MCF 10A (cell line): ENCODE data around the gene KRTAP10-8. TPM values are rescaled to one million over a fixed set of nuclear protein-coding genes. Genes with fewer than 3 reads are reported as not detected.

Experiments used
- BruUV-seq: library from RNA; stranded (reverse); fragments of 400-500 nt; replicated peaks from 2 replicates; lab custom pipeline; 2021; lab: Mats Ljungman, UMichigan
- CTCF ChIA-PET: fragments of 300-600 bp; sonication (Branson Sonifier 250); formaldehyde crosslinking; extraction: SDS; loops from one replicate; lab custom pipeline; 2021; ENCODE audit warnings: antibody characterized with exemption, inconsistent platforms; lab: Yijun Ruan, JAX
- POLR2A ChIA-PET: fragments of 300-600, 350-650 bp; sonication (Branson Sonifier 250); formaldehyde crosslinking; extraction: SDS; loops from one replicate; lab custom pipeline; 2020; ENCODE audit warnings: antibody characterized with exemption, inconsistent platforms; lab: Yijun Ruan, JAX
- DNase-seq: peaks from one replicate; pipeline ENCODE4 v3.0.0-alpha.2; 2018; ENCODE audit not compliant: unreplicated experiment
- H3K27ac Mint-ChIP-seq: one replicate; pipeline ENCODE4 v1.8.0; 2022; ENCODE audit warnings: mild to moderate bottlenecking, low read depth, mixed read lengths; ENCODE audit not compliant: unreplicated experiment
- H3K27me3 Mint-ChIP-seq: one replicate; pipeline ENCODE4 v1.8.0; 2022; ENCODE audit warnings: mixed read lengths; ENCODE audit not compliant: insufficient read depth, unreplicated experiment
- H3K36me3 Mint-ChIP-seq: one replicate; pipeline ENCODE4 v1.8.0; 2022; ENCODE audit warnings: mild to moderate bottlenecking, moderate library complexity, mixed read lengths; ENCODE audit not compliant: insufficient read depth, unreplicated experiment
- H3K4me1 Mint-ChIP-seq: one replicate; pipeline ENCODE4 v1.8.0; 2022; ENCODE audit warnings: mixed read lengths; ENCODE audit not compliant: insufficient read depth, unreplicated experiment
- H3K4me3 Mint-ChIP-seq: one replicate; pipeline ENCODE4 v1.8.0; 2022; ENCODE audit warnings: mild to moderate bottlenecking, moderate library complexity, mixed read lengths; ENCODE audit not compliant: unreplicated experiment
- H3K9me3 Mint-ChIP-seq: one replicate; pipeline ENCODE4 v1.8.0; 2022; ENCODE audit warnings: mixed read lengths; ENCODE audit not compliant: unreplicated experiment
- CTCF ChIP-seq: fragments of 200-600 bp; IDR thresholded peaks from one replicate; pipeline ENCODE4 v1.8.0; 2022; ENCODE audit warnings: antibody characterized with exemption, mild to moderate bottlenecking; ENCODE audit not compliant: unreplicated experiment
- intact Hi-C: fragments of 100-400 bp; cut with micrococcal nuclease; formaldehyde crosslinking; loops from 2 replicates; pipeline ENCODE4 v1.14.1; 2022
- total RNA-seq: library from RNA; stranded (reverse); gene quantifications from 2 replicates; pipeline ENCODE4 v1.2.3, GENCODE V29; 2022

Gene KRTAP10-8
- total RNA-seq, 1 experiment from 2014 or later, result not detected

GRCh38 chr21:44567481-44568171, 44.3 kb upstream of the KRTAP10-8 start:
- no peak overlapping the region for H3K27ac Mint-ChIP-seq
- TF ChIP-seq CTCF, result no peak
- no peak overlapping the region for H3K4me3 Mint-ChIP-seq
- BruUV-seq, result no TSS peak
- no peaks in the 10 kb centered on the region for H3K36me3 Mint-ChIP-seq
- DNase-seq, result no peak
- peaks cover 24% of the 10 kb centered on the region for H3K27me3 Mint-ChIP-seq
- no peaks in the 10 kb centered on the region for H3K4me1 Mint-ChIP-seq
- peaks cover 17% of the 10 kb centered on the region for H3K9me3 Mint-ChIP-seq
- ChIA-PET POLR2A (no interaction called here), CTCF (interaction anchor here (0.5 kb wide), 1 partner anchor 237 kb away, joined by 3 read pairs; no protein-coding TSS in a partner anchor)
- intact Hi-C loops, result no loop called here

GRCh38 chr21:44568261-44568660, 43.6 kb upstream of the KRTAP10-8 start:
- no peak overlapping the region for H3K27ac Mint-ChIP-seq
- H3K4me3 Mint-ChIP-seq, result no peak overlapping the region
- no peaks in the 10 kb centered on the region for H3K4me1 Mint-ChIP-seq
- no peaks in the 10 kb centered on the region for H3K36me3 Mint-ChIP-seq
- no TSS peak for BruUV-seq
- intact Hi-C loops, result no loop called here
- no peak for TF ChIP-seq CTCF
- DNase-seq, result no peak
- CTCF ChIA-PET, result interaction anchor here (0.5 kb wide), 1 partner anchor 237 kb away, joined by 3 read pairs; no protein-coding TSS in a partner anchor
- POLR2A ChIA-PET, result no interaction called here
- H3K27me3 Mint-ChIP-seq, result peaks cover 24% of the 10 kb centered on the region
- peaks cover 17% of the 10 kb centered on the region for H3K9me3 Mint-ChIP-seq

- Mint-ChIP-seq H3K9me3 (peaks cover 17% of the 10 kb centered on the region), H3K36me3 (no peaks in the 10 kb centered on the region), H3K27ac (no peak overlapping the region), H3K4me3 (no peak overlapping the region), H3K4me1 (no peaks in the 10 kb centered on the region), H3K27me3 (peaks cover 24% of the 10 kb centered on the region)
- BruUV-seq, result no TSS peak
- ChIA-PET POLR2A (no interaction called here), CTCF (no interaction called here)
- DNase-seq, result no peak
- TF ChIP-seq CTCF, result no peak
- intact Hi-C loops, result no loop called here
Observed at GRCh38 chr21:44568667-44569556, 43.0 kb upstream of the KRTAP10-8 start.
